HepG2 (cell line): ENCODE data around the gene MAN2C1. TPM values are rescaled to one million over a fixed set of nuclear protein-coding genes. Genes with fewer than 3 reads are reported as not detected.

Source experiments
- ATAC-seq: fragments of 200-7000 bp; cut with Tn5 transposase; 3 replicates; pipeline ENCODE4 v1.9.1; 2020; ENCODE audit warnings: mild to moderate bottlenecking, moderate library complexity
- BruUV-seq: library from RNA; stranded (reverse); fragments of 400-500 nt; replicated peaks from 2 replicates; lab custom pipeline; 2021; lab: Mats Ljungman, UMichigan
- CTCF ChIA-PET: fragments of 300-600 bp; formaldehyde crosslinking; extraction: SDS; loops from one replicate; lab custom pipeline; 2021; ENCODE audit warnings: low total read pairs, inconsistent platforms, low intra/inter-chr PET ratio; lab: Yijun Ruan, JAX
- POLR2A ChIA-PET: fragments of 350-600 bp; sonication (Branson Sonifier 250); formaldehyde crosslinking; loops from one replicate; lab custom pipeline; 2020; ENCODE audit warnings: antibody characterized with exemption, inconsistent platforms; lab: Yijun Ruan, JAX
- DNase-seq: peaks from one replicate; pipeline ENCODE4 v3.0.0-alpha.2; 2015; ENCODE audit warnings: low spot score
- FAIRE-seq: peaks from 3 replicates; lab custom pipeline; 2011; peaks lifted over from hg19 to GRCh38; lab: Jason Lieb, UNC
- H2AFZ ChIP-seq: one replicate; pipeline ENCODE4 v1.6.1; 2011; ENCODE audit warnings: low read length, inconsistent platforms
- H3K27ac ChIP-seq: fragments of 300-600 bp; 3 replicates; pipeline ENCODE4 v1.8.0; 2011; ENCODE audit warnings: mixed run types, mild to moderate bottlenecking, mixed read lengths, low read length, inconsistent platforms; ENCODE audit not compliant: insufficient read depth; ENCODE audit errors: extremely low read length
- H3K27me3 ChIP-seq, 2 experiments: fragments of 200-600 bp in 1 of 2; 2 replicates in 1 of 2; 3 replicates in 1 of 2; pipeline versions ENCODE4 v1.6.0 to v1.8.0; 2011; ENCODE audit warnings: low read length in 2 of 2, mild to moderate bottlenecking in 2 of 2, moderate library complexity in 2 of 2, inconsistent platforms in 1 of 2; ENCODE audit not compliant: insufficient read depth in 2 of 2, control insufficient read depth in 1 of 2
- H3K36me3 ChIP-seq, 2 experiments: fragments of 200-600 bp in 1 of 2; replicated peaks in 1 of 2; 2 replicates in 1 of 2; 3 replicates in 1 of 2; pipeline versions ENCODE4 v1.5.1 to v1.8.0; 2011; ENCODE audit warnings: low read length in 2 of 2, inconsistent platforms in 1 of 2; ENCODE audit not compliant: insufficient read depth in 2 of 2, control insufficient read depth in 1 of 2
- H3K4me1 ChIP-seq: 2 replicates; pipeline ENCODE4 v1.5.1; 2012; ENCODE audit warnings: low read length, inconsistent platforms; ENCODE audit not compliant: insufficient read depth
- H3K4me2 ChIP-seq: 2 replicates; pipeline ENCODE4 v1.6.0; 2011; ENCODE audit warnings: low read depth, low read length, inconsistent platforms
- H3K4me3 ChIP-seq, 3 experiments: fragments of 200-600 bp in 1 of 3; sonication (generic), shearing (Covaris generic) in 1 of 3; replicated peaks in 1 of 3; 2 replicates each; pipeline ENCODE4 v1.5.1; 2011 to 2016; ENCODE audit warnings: low read length in 3 of 3, inconsistent platforms in 2 of 3, low read depth in 2 of 3, mild to moderate bottlenecking in 2 of 3, control low read depth in 1 of 3, mixed read lengths in 1 of 3; ENCODE audit not compliant: insufficient read depth in 1 of 3
- H3K79me2 ChIP-seq: one replicate; pipeline ENCODE4 v1.6.1; 2011; ENCODE audit warnings: low read length, inconsistent platforms; ENCODE audit not compliant: insufficient read depth
- H3K9ac ChIP-seq: 2 replicates; pipeline ENCODE4 v1.6.0; 2011; ENCODE audit warnings: mild to moderate bottlenecking, low read depth, low read length, inconsistent platforms; ENCODE audit not compliant: insufficient read depth
- H3K9me3 ChIP-seq: 2 replicates; pipeline ENCODE4 v1.5.1; 2012; ENCODE audit warnings: mild to moderate bottlenecking, low read length
- H4K20me1 ChIP-seq: 2 replicates; pipeline ENCODE4 v1.6.0; 2011; ENCODE audit warnings: inconsistent platforms, mild to moderate bottlenecking, low read length, moderate library complexity; ENCODE audit not compliant: insufficient read depth
- ASH2L ChIP-seq: fragments of 300-600, 200-600 bp; sonication (generic); IDR thresholded peaks from 2 replicates; pipeline ENCODE4 v1.7.0; 2017; ENCODE audit warnings: low read depth, mild to moderate bottlenecking, moderate library complexity, mixed read lengths, low read length; ENCODE audit not compliant: insufficient read length
- CHD4 ChIP-seq: fragments of 200-600 bp; sonication (generic); IDR thresholded peaks from 2 replicates; pipeline ENCODE4 v1.7.0; 2017; ENCODE audit warnings: mild to moderate bottlenecking, low read length, borderline replicate concordance
- KDM5B ChIP-seq: sonication (generic); formaldehyde crosslinking; IDR thresholded peaks from 2 replicates; pipeline ENCODE4 v1.4.0; 2020; ENCODE audit warnings: missing genetic modification reagents, mild to moderate bottlenecking, borderline replicate concordance
- MED8 ChIP-seq: sonication (generic); formaldehyde crosslinking; IDR thresholded peaks from 2 replicates; pipeline ENCODE4 v1.8.1; 2023; ENCODE audit warnings: mild to moderate bottlenecking, missing genetic modification reagents; ENCODE audit not compliant: insufficient replicate concordance
- MTA3 ChIP-seq: sonication (generic); formaldehyde crosslinking; IDR thresholded peaks from 2 replicates; pipeline ENCODE4 v1.4.0; 2020; ENCODE audit warnings: missing genetic modification reagents
- PCBP1 ChIP-seq: fragments of 200-400 bp; formaldehyde crosslinking; IDR thresholded peaks from 2 replicates; pipeline ENCODE4 v1.6.1; 2017; ENCODE audit warnings: mild to moderate bottlenecking, low read depth, low read length, borderline replicate concordance
- REPIN1 ChIP-seq: sonication (generic); formaldehyde crosslinking; IDR thresholded peaks from 2 replicates; pipeline ENCODE4 v1.8.0; 2022; ENCODE audit warnings: missing genetic modification reagents, low read depth, mild to moderate bottlenecking, borderline replicate concordance
- RFX1 ChIP-seq: fragments of 450-650 bp; IDR thresholded peaks from 2 replicates; pipeline ENCODE4 v1.6.1; 2017
- SMYD3 ChIP-seq: sonication (generic); formaldehyde crosslinking; IDR thresholded peaks from 2 replicates; pipeline ENCODE4 v1.8.1; 2023; ENCODE audit warnings: mild to moderate bottlenecking, missing genetic modification reagents
- ZNF253 ChIP-seq: sonication (generic); formaldehyde crosslinking; IDR thresholded peaks from 2 replicates; pipeline ENCODE4 v1.8.0; 2022; ENCODE audit warnings: mild to moderate bottlenecking, missing genetic modification reagents, borderline replicate concordance
- ZNF629 ChIP-seq: sonication (generic); formaldehyde crosslinking; conservative IDR thresholded peaks from 2 replicates; pipeline ENCODE4 v1.5.0; 2020; ENCODE audit warnings: missing genetic modification reagents
- ZNF777 ChIP-seq: sonication (generic); formaldehyde crosslinking; IDR thresholded peaks from 2 replicates; pipeline ENCODE4 v1.4.0; 2020; ENCODE audit warnings: missing genetic modification reagents
- WGBS: methylation state at CpG from one replicate; pipeline ENCODE4 v1.1.6; 2017; ENCODE audit warnings: low lambda C conversion rate; 5-methylcytosine and 5-hydroxymethylcytosine counted together
- in situ Hi-C: cut with HindIII; loops from 2 replicates; pipeline ENCODE4 v1.10.0; 2017; ENCODE audit warnings: low pct_unique_long_range_greater_than_20kb; ENCODE audit not compliant: extremely low pct_ligation_motif_present
- intact Hi-C: fragments of 100-400 bp; cut with micrococcal nuclease; formaldehyde crosslinking; loops from one replicate; pipeline ENCODE4 v1.10.0; 2022; ENCODE audit not compliant: unreplicated experiment
- polyA plus RNA-seq, 8 experiments: library from polyadenylated mRNA; depleted of rRNA in 3 of 8; stranded (reverse) in 7 of 8; unstranded in 1 of 8; fragments of >200 nt; fragmentation: Illumina TruSeq in 4 of 8; extraction: Trizol in 4 of 8; gene quantifications; 2 replicates each; pipeline versions ENCODE4 v1.2.1 to v1.2.3, GENCODE V29; 2011 to 2016; ENCODE audit warnings: low read depth in 4 of 8, missing spikeins in 1 of 8, mixed read lengths in 1 of 8; ENCODE audit not compliant: insufficient read depth in 1 of 8
- total RNA-seq, 5 experiments: library from RNA; depleted of rRNA; stranded (reverse); fragments of >200 nt; fragmentation: Illumina TruSeq; extraction: Trizol; gene quantifications; 2 replicates each; pipeline ENCODE4 v1.2.3, GENCODE V29; 2016; ENCODE audit warnings: low read depth in 1 of 5
- TF ChIP-seq, protein P1 (sequence below), 2 experiments: sonication (generic) in 1 of 2; formaldehyde crosslinking in 1 of 2; IDR thresholded peaks; 2 replicates each; pipeline versions ENCODE4 v1.5.1 to v1.6.1; 2011 to 2020; ENCODE audit warnings: borderline replicate concordance in 1 of 2, low read depth in 1 of 2, low read length in 1 of 2, mild to moderate bottlenecking in 1 of 2, missing genetic modification reagents in 1 of 2, moderate library complexity in 1 of 2

The MAN2C1 gene
- total and polyA plus RNA-seq, 2 of the 13 experiments (the other 11 are each of a cell fraction or from before 2014, with no cell fraction given), result 62.6 to 71.0 TPM

DNA sequence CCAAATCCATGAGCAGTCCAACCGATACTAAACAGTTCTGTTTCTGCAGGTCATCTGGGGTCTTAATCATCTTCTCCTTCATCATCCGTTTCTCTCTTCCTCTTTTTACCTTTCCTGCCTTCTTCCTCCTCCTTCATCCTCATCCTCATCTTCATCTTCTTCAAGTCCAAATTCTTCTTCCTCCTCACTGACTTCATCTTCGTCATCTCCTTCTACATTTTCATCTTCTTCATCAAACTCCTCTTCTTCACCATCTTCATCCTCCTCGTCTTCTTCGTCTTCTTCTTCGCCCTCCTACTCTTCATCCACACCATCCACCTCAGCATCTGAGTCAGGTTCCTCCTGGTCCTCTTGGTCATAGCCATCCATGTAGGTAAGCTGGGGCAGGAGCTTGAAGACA is 46.7 kb downstream of the MAN2C1 start:
- TF ChIP-seq, protein P1, sequence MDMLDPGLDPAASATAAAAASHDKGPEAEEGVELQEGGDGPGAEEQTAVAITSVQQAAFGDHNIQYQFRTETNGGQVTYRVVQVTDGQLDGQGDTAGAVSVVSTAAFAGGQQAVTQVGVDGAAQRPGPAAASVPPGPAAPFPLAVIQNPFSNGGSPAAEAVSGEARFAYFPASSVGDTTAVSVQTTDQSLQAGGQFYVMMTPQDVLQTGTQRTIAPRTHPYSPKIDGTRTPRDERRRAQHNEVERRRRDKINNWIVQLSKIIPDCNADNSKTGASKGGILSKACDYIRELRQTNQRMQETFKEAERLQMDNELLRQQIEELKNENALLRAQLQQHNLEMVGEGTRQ (IDR thresholded peaks at IDR 0.05; ENCODE audit: low read depth, low read length), result no peak
- TF ChIP-seq, protein P1 (CRISPR knock-in tag; IDR thresholded peaks at IDR 0.05; ENCODE audit: borderline replicate concordance), result no peak
- TF ChIP-seq PCBP1, result no peak
- TF ChIP-seq CHD4, result no peak
- TF ChIP-seq ZNF253, result no peak
- TF ChIP-seq SMYD3 (CRISPR knock-in tag), result no peak
- TF ChIP-seq MED8 (CRISPR knock-in tag), result no peak
- no peak for TF ChIP-seq ZNF629 (CRISPR knock-in tag)
- no peak for TF ChIP-seq ZNF777 (CRISPR knock-in tag)
- TF ChIP-seq KDM5B (CRISPR knock-in tag), result no peak
- no peak for TF ChIP-seq RFX1
- no peak for TF ChIP-seq REPIN1 (CRISPR knock-in tag)
- no peak for TF ChIP-seq ASH2L
- TF ChIP-seq MTA3 (CRISPR knock-in tag), result no peak
- ATAC-seq, result no peak
- Histone ChIP-seq H4K20me1 (no peaks in the 10 kb centered on the region), H2AFZ (no peak overlapping the region), H3K27ac (no peak overlapping the region), H3K36me3 (no peaks in the 10 kb centered on the region), H3K9ac (no peak overlapping the region), H3K4me2 (no peak overlapping the region), H3K4me3 (no peak overlapping the region), H3K4me1 (peaks cover 23% of the 10 kb centered on the region), H3K79me2 (no peaks in the 10 kb centered on the region), H3K27me3 (peaks cover 0 to 2% of the 10 kb centered on the region in 2 experiments; a peak in 1 of 5 replicates), H3K9me3 (no peaks in the 10 kb centered on the region)
- FAIRE-seq, result no peak
- no TSS peak for BruUV-seq
- CTCF ChIA-PET, result no interaction called here
- DNase-seq, result no peak
- intact Hi-C loops, result no loop called here
- in situ Hi-C loops, result no loop called here
- POLR2A ChIA-PET, result no interaction called here
- 30% methylated on average over 6 of the region's 6 CpGs for WGBS
